D721Med (cell line): ENCODE measurements around the gene AQP3.
A peak's percentile ranks its signal among the peaks of the same experiment; 100 is the strongest.

ENCODE experiments used
- DNase-seq: peaks from one replicate; pipeline ENCODE4 v3.0.0; 2011; ENCODE audit warnings: low spot score; ENCODE audit not compliant: insufficient read length
- FAIRE-seq: peaks from 2 replicates; lab custom pipeline; 2011; peaks lifted over from hg19 to GRCh38; lab: Jason Lieb, UNC
- CTCF ChIP-seq: IDR thresholded peaks from 2 replicates; pipeline ENCODE4 v1.5.1; 2012; ENCODE audit warnings: mild to moderate bottlenecking, control low read depth; ENCODE audit not compliant: insufficient read depth; ENCODE audit errors: missing control alignments

The AQP3 gene

GRCh38 chr9:33419708-33420303 is 27.6 kb downstream of the AQP3 start:
- no peak for TF ChIP-seq CTCF
- FAIRE-seq (no peak), DNase-seq (no peak)

- FAIRE-seq: no peak
These were observed 29.3 kb downstream of the AQP3 start for GRCh38 chr9:33418090-33418489.

GRCh38 chr9:33416996-33417395 is 30.4 kb downstream of the AQP3 start:
- FAIRE-seq: no peak
- no peak for DNase-seq
- TF ChIP-seq CTCF: no peak

More at GRCh38 chr9:33418090-33418489, 29.3 kb downstream of the AQP3 start:
- DNase-seq: no peak
- TF ChIP-seq CTCF: no peak

GRCh38 chr9:33415501-33416038 is 31.8 kb downstream of the AQP3 start:
- DNase-seq (no peak), FAIRE-seq (no peak)
- TF ChIP-seq CTCF: peak; percentile 41

GRCh38 chr9:33414889-33415500 is 32.4 kb downstream of the AQP3 start:
- TF ChIP-seq CTCF: no peak
- FAIRE-seq (no peak), DNase-seq (no peak)

- DNase-seq: no peak
- TF ChIP-seq CTCF: no peak
These were observed 33.1 kb downstream of the AQP3 start for GRCh38 chr9:33414268-33414667.

GRCh38 chr9:33408087-33408486 is 39.3 kb downstream of the AQP3 start:
- TF ChIP-seq CTCF: no peak
- DNase-seq (no peak), FAIRE-seq (no peak)

More at GRCh38 chr9:33414268-33414667, 33.1 kb downstream of the AQP3 start:
- FAIRE-seq: no peak
